Panc1 (cell line): ENCODE data around the gene HES2.

Experiments
- CTCF ChIP-seq: fragments of 450-650 bp; IDR thresholded peaks from 2 replicates; pipeline ENCODE4 v1.5.1; 2017; ENCODE audit warnings: mild to moderate bottlenecking
- POLR2AphosphoS5 ChIP-seq: IDR thresholded peaks from 2 replicates; pipeline ENCODE4 v1.6.1; 2012; ENCODE audit warnings: mild to moderate bottlenecking, low read depth, low read length, moderate library complexity
- SIN3A ChIP-seq: IDR thresholded peaks from 2 replicates; pipeline ENCODE4 v1.6.1; 2012; ENCODE audit warnings: low read depth, mild to moderate bottlenecking, low read length, moderate library complexity, borderline replicate concordance; ENCODE audit not compliant: insufficient read depth
- TCF7L2 ChIP-seq: IDR thresholded peaks from 2 replicates; pipeline ENCODE4 v1.6.1; 2011; ENCODE audit warnings: mild to moderate bottlenecking, low read depth, low read length, inconsistent platforms

GRCh38 chr1:6397844-6398441 lies 21.8 kb downstream of the HES2 start:
- TF ChIP-seq CTCF (no peak), POLR2AphosphoS5 (no peak), TCF7L2 (no peak), SIN3A (no peak)
